Breast epithelium (tissue), 4 donors: Measurements from ENCODE around the gene THBD. TPM values are rescaled to one million over a fixed set of nuclear protein-coding genes. Genes with fewer than 3 reads are reported as not detected.
A peak's percentile ranks its signal among the peaks of the same experiment; 100 is the strongest.

ENCODE experiments used
- DNase-seq, 2 donors: peaks; one replicate each; pipeline ENCODE4 v3.0.0-alpha.2; 2019; ENCODE audit warnings: low spot score in 2 of 2
- H3K27ac ChIP-seq, 2 donors: fragments of 200-600 bp; sonication (generic) in 1 of 2; one replicate each; pipeline ENCODE4 v1.5.1; 2016 to 2019; ENCODE audit warnings: mild to moderate bottlenecking in 1 of 2
- H3K27me3 ChIP-seq, 2 donors: fragments of 200-600 bp; sonication (generic) in 1 of 2; one replicate each; pipeline versions ENCODE4 v1.5.1 to v1.6.0; 2017 to 2019; ENCODE audit warnings: control low read depth in 1 of 2, mild to moderate bottlenecking in 1 of 2
- H3K36me3 ChIP-seq: fragments of 200-600 bp; one replicate; pipeline ENCODE4 v1.5.1; 2019
- H3K4me1 ChIP-seq, 2 donors: fragments of 200-600 bp; sonication (generic); one replicate each; pipeline ENCODE4 v1.5.1; 2016 to 2019; ENCODE audit warnings: control low read depth in 1 of 2
- H3K4me3 ChIP-seq, 3 donors: fragments of 200-600 bp; sonication (generic); 1 replicate in 2 of 3; 2 replicates in 1 of 3; pipeline ENCODE4 v1.5.1; 2016 to 2019; ENCODE audit warnings: mild to moderate bottlenecking in 3 of 3, moderate library complexity in 2 of 3
- H3K9me3 ChIP-seq, 2 donors: fragments of 200-600 bp; sonication (generic) in 1 of 2; one replicate each; pipeline ENCODE4 v1.5.1; 2016 to 2019; ENCODE audit warnings: control low read depth in 1 of 2
- CTCF ChIP-seq, 3 donors: fragments of 450-650 bp; IDR thresholded peaks; one replicate each; pipeline ENCODE4 v1.5.1; 2016 to 2017; ENCODE audit warnings: antibody characterized with exemption in 3 of 3, mild to moderate bottlenecking in 3 of 3, moderate library complexity in 3 of 3
- POLR2A ChIP-seq: fragments of 450-650 bp; IDR thresholded peaks from one replicate; pipeline ENCODE4 v1.6.1; 2016; ENCODE audit warnings: antibody characterized with exemption, mild to moderate bottlenecking, moderate library complexity
- POLR2AphosphoS5 ChIP-seq, 3 donors: sonication (generic); formaldehyde crosslinking; IDR thresholded peaks; one replicate each; pipeline ENCODE4 v1.6.1; 2017; ENCODE audit warnings: antibody characterized with exemption in 3 of 3
- intact Hi-C: fragments of 100-400 bp; cut with DNase I; formaldehyde crosslinking; loops from one replicate; pipeline ENCODE4 v1.15.1; 2023; ENCODE audit warnings: low total_unique reads
- total RNA-seq, 3 donors: library from RNA; depleted of rRNA; stranded (reverse); fragments of >200 nt; gene quantifications; one replicate each; pipeline ENCODE4 v1.1.0, GENCODE V29; 2016

THBD gene
- total RNA-seq, 3 donors from 2014 or later = 22.6 to 44.2 (median 28.2) TPM

DNA sequence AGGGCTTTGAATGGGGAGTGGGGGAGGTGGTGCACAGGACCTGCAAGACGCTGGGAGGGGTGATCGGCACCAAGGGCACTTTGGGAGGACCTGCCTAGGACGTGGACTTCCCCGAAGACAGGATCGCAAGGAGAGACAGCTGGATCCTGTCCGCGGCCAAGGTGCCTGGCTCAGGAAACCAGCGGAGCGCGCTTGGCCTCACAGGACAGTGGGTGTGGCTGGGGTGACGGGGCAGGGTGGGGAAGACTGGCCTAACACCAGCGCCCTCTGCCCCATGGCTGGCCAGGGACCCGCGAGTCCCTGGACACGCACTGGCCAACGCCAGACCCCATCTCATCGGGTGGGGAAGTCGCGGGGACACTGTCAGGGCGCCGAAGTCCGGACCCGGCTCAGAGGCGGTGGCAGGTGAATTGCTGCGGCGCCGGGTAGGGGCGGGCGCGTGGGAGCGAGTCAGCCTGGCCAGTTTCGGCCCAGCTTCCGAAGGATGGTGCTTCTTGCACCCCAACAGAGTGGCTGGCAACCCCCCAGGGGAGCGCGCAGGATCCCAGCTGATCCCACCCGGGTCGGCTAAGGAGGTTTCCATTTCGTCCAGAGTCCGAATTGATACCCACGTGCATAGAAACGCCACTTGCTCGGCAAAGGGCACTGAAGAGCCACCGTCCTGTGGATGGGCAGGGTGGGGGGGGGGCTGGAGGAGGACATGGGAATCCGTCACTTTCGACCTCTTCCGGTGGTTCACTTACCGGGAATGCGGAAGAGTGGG, 785 bp upstream of the THBD start:
- peak in 1 of 2 donors; percentile 65 for DNase-seq
- no peaks in the 10 kb centered on the region for H3K36me3 ChIP-seq
- TF ChIP-seq CTCF (IDR thresholded peaks at IDR 0.05) (no peak), POLR2AphosphoS5 (IDR thresholded peaks at IDR 0.05) (no peak), POLR2A (no peak)
- H3K4me3 ChIP-seq = peak overlapping the region; percentile 57 to 83 (median 63)
- intact Hi-C loops = no loop called here
- H3K9me3 ChIP-seq = no peaks in the 10 kb centered on the region
- H3K27me3 ChIP-seq = peaks cover 0 to 10% of the 10 kb centered on the region in 2 donors
- H3K4me1 ChIP-seq = peaks cover 0 to 4% of the 10 kb centered on the region in 2 donors
- H3K27ac ChIP-seq = peak overlapping the region; percentile 61 to 90

DNA sequence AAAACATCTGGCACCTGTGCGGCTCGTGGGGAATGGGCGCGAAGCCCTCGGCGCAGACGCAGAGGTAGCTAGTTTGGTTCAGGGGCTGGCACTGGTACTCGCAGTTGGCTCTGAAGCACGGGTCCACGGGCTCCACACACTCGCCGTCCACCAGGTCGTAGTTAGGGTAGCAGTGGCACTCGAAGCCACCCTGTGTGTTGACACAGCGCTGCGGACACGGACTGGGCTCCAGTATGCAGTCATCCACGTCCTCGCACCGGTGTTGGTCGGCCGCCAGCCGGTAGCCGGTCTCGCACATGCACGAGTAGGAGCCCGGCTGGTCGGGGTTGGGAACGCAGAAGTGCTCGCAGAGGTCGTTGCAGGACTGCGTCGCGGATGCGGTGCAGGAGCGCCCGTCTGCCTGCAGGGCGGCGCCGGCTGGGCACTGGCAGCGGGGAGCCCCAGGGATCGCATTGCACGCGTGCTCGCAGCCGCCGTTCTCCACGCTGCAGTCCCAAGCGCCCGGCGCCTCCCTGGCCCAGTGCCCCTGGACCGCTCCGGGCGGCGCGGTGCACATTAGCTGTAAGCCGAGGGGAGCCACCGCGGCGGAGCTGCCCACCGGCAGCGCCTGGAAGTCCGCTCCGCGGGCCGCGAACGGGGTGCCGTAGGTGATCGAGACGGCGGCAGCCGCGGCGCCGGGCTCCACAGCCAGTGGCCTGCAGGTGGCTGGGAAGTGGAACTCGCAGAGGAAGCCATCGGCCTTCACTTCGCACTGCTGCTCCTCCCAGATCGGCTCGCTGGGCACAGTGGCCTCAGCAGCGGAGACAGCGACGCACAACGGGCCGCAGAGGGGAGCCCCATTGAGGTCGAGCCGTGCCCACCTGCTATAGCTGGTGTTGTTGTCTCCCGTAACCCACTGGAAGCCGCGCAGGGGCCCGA, 930 bp downstream of the THBD start:
- peak in 1 of 3 donors; percentile 36 for TF ChIP-seq CTCF (IDR thresholded peaks at IDR 0.05)
- TF ChIP-seq POLR2A = no peak
- peak in 1 of 3 donors; percentile 4 for TF ChIP-seq POLR2AphosphoS5 (IDR thresholded peaks at IDR 0.05)
- Histone ChIP-seq H3K27me3 (peaks cover 0 to 10% of the 10 kb centered on the region in 2 donors), H3K36me3 (no peaks in the 10 kb centered on the region), H3K9me3 (no peaks in the 10 kb centered on the region), H3K4me1 (peaks cover 0 to 4% of the 10 kb centered on the region in 2 donors), H3K4me3 (peak overlapping the region; percentile 57 to 83 (median 63)), H3K27ac (peak overlapping the region; percentile 61 to 90)
- peak in 1 of 2 donors; percentile 65 for DNase-seq
- intact Hi-C loops = no loop called here

- TF ChIP-seq CTCF (IDR thresholded peaks at IDR 0.05) = no peak
- peak in 1 of 3 donors; percentile 2 for TF ChIP-seq POLR2AphosphoS5 (IDR thresholded peaks at IDR 0.05)
- H3K4me1 ChIP-seq = peaks cover 0 to 4% of the 10 kb centered on the region in 2 donors
- H3K36me3 ChIP-seq = no peaks in the 10 kb centered on the region
- intact Hi-C loops = no loop called here
- peak overlapping the region; percentile 57 to 83 (median 63) for H3K4me3 ChIP-seq
- H3K27ac ChIP-seq = peak overlapping the region in 1 of 2 donors; percentile 90
- no peaks in the 10 kb centered on the region for H3K9me3 ChIP-seq
- DNase-seq = no peak
- peaks cover 0 to 10% of the 10 kb centered on the region in 2 donors for H3K27me3 ChIP-seq
Observed at GRCh38 chr20:23047738-23048214, 1.7 kb downstream of the THBD start.

DNA sequence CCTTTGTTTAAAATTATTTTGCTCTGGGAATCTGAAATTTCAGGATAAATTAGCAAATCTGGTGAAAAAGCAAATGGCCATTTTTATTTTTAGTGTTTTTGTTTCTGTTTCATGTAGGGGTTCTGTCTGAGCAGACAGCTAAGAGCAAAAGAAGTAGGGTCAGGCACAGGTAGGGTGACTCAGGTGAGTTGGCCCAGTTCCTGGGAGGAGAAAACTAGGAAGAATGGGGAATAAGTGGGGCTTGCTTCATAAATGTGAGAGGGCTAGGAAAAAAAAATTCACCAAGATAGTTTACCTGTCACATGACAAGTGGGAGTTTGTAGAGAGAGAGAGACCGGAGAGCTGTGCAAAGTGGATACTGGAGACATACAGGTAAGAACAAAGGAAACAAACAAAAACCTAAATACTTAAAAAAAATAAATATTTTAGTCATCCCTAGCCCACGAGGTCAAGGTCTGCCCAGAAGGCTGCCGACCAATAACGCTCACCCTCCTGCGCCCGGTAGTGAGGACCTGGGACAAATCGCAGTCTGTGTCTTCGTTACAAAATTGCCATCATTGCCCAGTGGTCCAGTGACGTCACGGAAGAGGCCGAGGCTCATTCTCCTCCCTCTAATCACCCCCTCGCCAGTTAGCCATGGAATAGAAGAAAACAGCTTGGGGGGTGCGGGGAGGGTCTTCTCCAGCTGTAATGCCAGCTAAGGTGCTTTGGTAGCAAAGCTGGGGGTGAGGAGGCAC, 2.3 kb downstream of the THBD start:
- intact Hi-C loops = no loop called here
- Histone ChIP-seq H3K36me3 (no peaks in the 10 kb centered on the region), H3K27ac (peak overlapping the region in 1 of 2 donors; percentile 90), H3K27me3 (peaks cover 0 to 10% of the 10 kb centered on the region in 2 donors), H3K4me1 (peaks cover 0 to 4% of the 10 kb centered on the region in 2 donors), H3K4me3 (peak overlapping the region; percentile 57 to 83 (median 63)), H3K9me3 (no peaks in the 10 kb centered on the region)
- TF ChIP-seq POLR2A (no peak), POLR2AphosphoS5 (IDR thresholded peaks at IDR 0.05) (no peak), CTCF (IDR thresholded peaks at IDR 0.05) (no peak)
- DNase-seq = no peak
